ENCODE results near the gene SUN2.

DNA sequence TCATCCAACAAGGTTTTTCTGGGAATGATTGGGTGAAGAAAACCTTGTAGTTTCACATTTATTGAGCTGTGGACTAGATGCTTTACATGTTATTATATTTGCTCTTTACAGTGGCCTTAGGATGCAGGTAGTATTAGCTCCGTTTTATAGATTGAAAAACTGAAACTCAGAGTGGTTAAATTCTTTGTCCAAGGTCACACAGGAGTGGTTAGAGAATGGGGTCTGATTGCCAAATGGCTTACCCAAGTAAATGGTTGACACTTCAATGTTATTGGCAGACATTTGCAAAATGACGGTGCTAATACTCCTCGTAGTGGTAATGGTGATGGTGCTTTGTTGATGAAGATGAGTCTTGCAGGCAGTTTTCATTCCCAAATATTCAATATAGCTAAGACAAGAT is 47.8 kb downstream of the SUN2 start:
- TF ChIP-seq CTCF (conservative IDR thresholded peaks at IDR 0.05; ENCODE audit: low read depth, low read length) (no peak), EZH2 (IDR thresholded peaks at IDR 0.05; ENCODE audit: borderline replicate concordance, low read depth, low read length, poor library complexity, severe bottlenecking) (no peak)
